C4-2B (cell line): Measurements from ENCODE around the gene SERPINH1.

Source experiments
- H3K27ac ChIP-seq: fragments of 450-650 bp; 2 replicates; pipeline ENCODE4 v1.5.1; 2017
- ZFX ChIP-seq: fragments of 450-650 bp; IDR thresholded peaks from 2 replicates; pipeline ENCODE4 v1.6.1; 2017
- TF ChIP-seq, protein P1 (sequence below): fragments of 450-650 bp; conservative IDR thresholded peaks from 2 replicates; pipeline ENCODE4 v1.5.1; 2017; ENCODE audit warnings: mild to moderate bottlenecking

SERPINH1 gene

DNA sequence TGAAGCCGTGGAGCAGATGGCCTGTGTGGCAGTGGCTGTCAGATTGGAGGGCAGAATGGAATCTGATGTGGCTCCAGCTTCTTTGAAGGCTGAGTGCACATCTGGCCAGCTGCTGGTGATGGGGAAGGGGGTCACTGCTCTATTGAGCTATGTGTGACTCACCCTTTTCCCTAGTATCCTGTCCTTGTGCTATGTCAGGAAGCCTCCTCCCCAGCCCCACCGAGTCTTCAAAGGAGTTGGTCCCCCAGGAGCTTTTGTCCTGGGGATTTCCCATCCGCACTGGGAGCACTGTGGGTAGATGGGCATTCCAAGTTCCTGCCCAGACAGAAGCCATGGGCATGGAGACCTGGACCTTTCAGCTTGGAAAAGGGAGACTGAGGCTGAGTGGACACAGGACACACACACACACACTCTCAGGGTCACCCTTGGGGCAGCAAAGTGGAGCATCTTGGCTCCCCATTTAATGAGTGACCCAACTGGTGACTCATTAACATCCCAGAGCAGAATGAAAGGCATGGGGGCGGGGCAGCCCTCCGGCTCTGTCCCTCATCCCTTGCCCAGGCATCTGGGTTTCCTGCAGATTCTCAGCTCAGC is 3.3 kb downstream of the SERPINH1 start:
- H3K27ac ChIP-seq = no peak overlapping the region
- TF ChIP-seq, protein P1, sequence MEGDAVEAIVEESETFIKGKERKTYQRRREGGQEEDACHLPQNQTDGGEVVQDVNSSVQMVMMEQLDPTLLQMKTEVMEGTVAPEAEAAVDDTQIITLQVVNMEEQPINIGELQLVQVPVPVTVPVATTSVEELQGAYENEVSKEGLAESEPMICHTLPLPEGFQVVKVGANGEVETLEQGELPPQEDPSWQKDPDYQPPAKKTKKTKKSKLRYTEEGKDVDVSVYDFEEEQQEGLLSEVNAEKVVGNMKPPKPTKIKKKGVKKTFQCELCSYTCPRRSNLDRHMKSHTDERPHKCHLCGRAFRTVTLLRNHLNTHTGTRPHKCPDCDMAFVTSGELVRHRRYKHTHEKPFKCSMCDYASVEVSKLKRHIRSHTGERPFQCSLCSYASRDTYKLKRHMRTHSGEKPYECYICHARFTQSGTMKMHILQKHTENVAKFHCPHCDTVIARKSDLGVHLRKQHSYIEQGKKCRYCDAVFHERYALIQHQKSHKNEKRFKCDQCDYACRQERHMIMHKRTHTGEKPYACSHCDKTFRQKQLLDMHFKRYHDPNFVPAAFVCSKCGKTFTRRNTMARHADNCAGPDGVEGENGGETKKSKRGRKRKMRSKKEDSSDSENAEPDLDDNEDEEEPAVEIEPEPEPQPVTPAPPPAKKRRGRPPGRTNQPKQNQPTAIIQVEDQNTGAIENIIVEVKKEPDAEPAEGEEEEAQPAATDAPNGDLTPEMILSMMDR = no peak
- TF ChIP-seq ZFX = no peak

- H3K27ac ChIP-seq = no peak overlapping the region
- no peak for TF ChIP-seq ZFX
- TF ChIP-seq, protein P1 = no peak
Measured at GRCh38 chr11:75565916-75566762, 4.1 kb downstream of the SERPINH1 start.

GRCh38 chr11:75566763-75567279 is 4.8 kb downstream of the SERPINH1 start:
- TF ChIP-seq ZFX = no peak
- TF ChIP-seq, protein P1 = no peak
- H3K27ac ChIP-seq = no peak overlapping the region

DNA sequence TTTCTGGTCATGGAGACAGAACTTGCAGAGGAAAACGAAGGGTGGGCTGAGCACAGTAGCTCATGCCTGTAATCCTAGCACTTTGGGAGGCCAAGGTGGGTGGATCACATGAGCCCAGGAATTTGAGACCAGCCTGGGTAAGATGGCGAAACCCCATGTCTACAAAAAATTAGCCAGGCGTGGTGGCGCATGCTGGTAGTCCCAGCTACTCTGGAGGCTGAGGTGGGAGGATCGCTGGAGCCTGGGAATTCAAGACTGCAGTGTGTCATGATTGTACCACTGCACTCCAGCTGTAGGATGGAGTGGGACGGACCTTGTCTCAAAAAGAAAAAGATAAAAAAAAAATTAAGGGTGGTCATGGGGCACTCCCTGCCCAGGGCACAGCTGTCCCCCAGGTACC is 5.9 kb downstream of the SERPINH1 start:
- H3K27ac ChIP-seq = no peak overlapping the region
- TF ChIP-seq, protein P1 = no peak
- no peak for TF ChIP-seq ZFX

GRCh38 chr11:75568616-75569219 is 6.7 kb downstream of the SERPINH1 start:
- TF ChIP-seq, protein P1 = no peak
- no peak for TF ChIP-seq ZFX

DNA sequence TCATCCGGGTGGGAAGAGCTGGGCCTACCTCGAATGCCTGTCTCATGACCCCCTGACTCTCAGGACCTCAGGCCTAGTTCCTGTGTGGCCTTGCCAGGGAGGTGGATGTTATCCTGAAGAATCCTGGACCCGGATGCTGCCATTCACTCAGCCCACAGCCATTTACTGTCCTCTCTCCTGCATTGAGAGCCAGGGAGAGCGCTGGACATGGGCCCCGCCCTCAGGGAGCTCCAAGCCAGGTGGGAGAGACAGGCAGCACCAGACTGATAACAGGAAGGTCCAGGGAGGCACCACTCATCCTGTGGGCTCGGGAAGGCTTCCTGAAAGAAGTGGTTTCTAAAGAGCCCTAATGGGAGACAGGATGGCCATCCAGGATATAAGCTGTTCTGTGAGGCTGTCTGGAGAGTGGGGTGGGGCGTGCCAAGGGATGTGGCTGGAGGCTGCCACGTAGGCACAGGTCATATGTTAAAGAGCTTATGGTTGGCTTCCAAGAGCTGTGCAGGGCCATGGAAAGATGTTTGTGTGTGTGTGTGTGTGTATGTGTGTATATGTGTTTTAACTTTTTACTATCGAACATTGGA is 8.6 kb downstream of the SERPINH1 start:
- TF ChIP-seq, protein P1 = no peak
- no peak for TF ChIP-seq ZFX
- no peak overlapping the region for H3K27ac ChIP-seq

More at GRCh38 chr11:75568616-75569219, 6.7 kb downstream of the SERPINH1 start:
- no peak overlapping the region for H3K27ac ChIP-seq
